ENCODE measurements around the gene CBFA2T2. TPM values are rescaled to one million over a fixed set of nuclear protein-coding genes. Genes with fewer than 3 reads are reported as not detected.

The CBFA2T2 gene
- total and polyA plus RNA-seq, 2 of the 4 experiments (the other 2 are of a cell fraction), result 3.8 to 6.2 TPM

DNA sequence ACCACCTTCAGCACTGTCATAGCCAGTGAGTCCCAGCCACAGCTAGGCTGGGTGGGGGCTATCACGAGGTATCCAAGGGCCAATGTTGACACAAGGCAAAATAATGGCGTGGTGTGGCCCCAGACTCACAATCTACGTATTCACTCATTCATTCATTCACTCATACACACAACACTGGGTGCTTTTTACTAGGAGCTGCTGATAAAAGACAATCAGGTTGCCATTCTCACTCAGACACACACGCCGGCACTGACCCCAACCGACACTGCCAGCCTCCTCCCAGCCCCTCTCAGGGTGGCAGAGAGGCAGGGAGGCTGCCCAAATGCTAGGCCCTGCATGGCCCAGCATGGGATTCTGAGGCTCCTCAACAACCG lies 170.8 kb downstream of the CBFA2T2 start:
- dilution Hi-C loops (cut with HindIII; ENCODE audit: low sequenced_read_pairs, unreplicated experiment), result no loop called here

More for the DNA sequence above, 170.8 kb downstream of the CBFA2T2 start:
- peaks cover 19% of the 10 kb centered on the region; the same call in 1 of the 2 replicates for H3K36me3 ChIP-seq (ENCODE audit: control insufficient read depth, insufficient read depth, low read length)
- no peak overlapping the region for H4K5ac ChIP-seq (ENCODE audit: low read depth, low read length)
- WGBS, 2 experiments (ENCODE audit: extremely low coverage in 2 of 2, insufficient read length in 1 of 2), result 94% methylated on average over 5 of the region's 7 CpGs; no CpG with 5 or more reads in 1 of the 2 experiments
- H3K4me2 ChIP-seq (ENCODE audit: low read depth, low read length), result no peak overlapping the region
- H2AK5ac ChIP-seq (ENCODE audit: low read depth, low read length), result no peak overlapping the region
- H3K9ac ChIP-seq (ENCODE audit: low read depth, low read length), result no peak overlapping the region
- no peak overlapping the region for H2BK15ac ChIP-seq (ENCODE audit: low read depth, low read length)
- H4K20me1 ChIP-seq (ENCODE audit: insufficient read depth, low read length), result no peaks in the 10 kb centered on the region
- H2AFZ ChIP-seq (replicated peaks; ENCODE audit: low read length, poor library complexity), result no peak overlapping the region
- H3K9me3 ChIP-seq (ENCODE audit: control insufficient read depth, insufficient read depth, low read length), result no peaks in the 10 kb centered on the region
- H3K4ac ChIP-seq (ENCODE audit: low read depth, low read length), result no peak overlapping the region
- no peak overlapping the region for H2BK20ac ChIP-seq (ENCODE audit: low read depth, low read length)
- ChIA-PET CTCF (no interaction called here), POLR2A (ENCODE audit: unreplicated experiment) (no interaction called here)
- H4K91ac ChIP-seq (ENCODE audit: insufficient read depth, low read depth, low read length), result no peak overlapping the region
- no peak overlapping the region for H3K4me3 ChIP-seq (ENCODE audit: insufficient read depth, low read depth, low read length)
- peaks cover 7 to 34% of the 10 kb centered on the region in 2 experiments; a peak in 3 of 4 replicates for H3K79me1 ChIP-seq (ENCODE audit: low read depth in 1 of 2, low read length in 2 of 2)
- H3K4me1 ChIP-seq (ENCODE audit: control insufficient read depth, insufficient read depth, low read length), result peaks cover 11% of the 10 kb centered on the region
- no peak overlapping the region for H4K8ac ChIP-seq (ENCODE audit: low read depth in 2 of 2, low read length in 2 of 2)
- peaks cover 21% of the 10 kb centered on the region for H3K9me1 ChIP-seq (ENCODE audit: insufficient read depth, low read length)
- DNase-seq (no peak), ATAC-seq (ENCODE audit: low read depth) (no peak)
- in situ Hi-C loops (cut with MboI; ENCODE audit: low sequenced_read_pairs) (no loop called here), intact Hi-C loops (cut with micrococcal nuclease) (loop anchor here (10.0 kb wide), 1 partner anchor 154 kb away; the partner anchor contains the start of gene CHMP4B)
- no peaks in the 10 kb centered on the region for H3K27me3 ChIP-seq (ENCODE audit: control insufficient read depth, insufficient read depth, low read length)
- H2BK120ac ChIP-seq (ENCODE audit: low read depth, low read length), result no peak overlapping the region
- H3K23ac ChIP-seq (ENCODE audit: low read depth, low read length), result no peak overlapping the region
- no peak for TF ChIP-seq RFX5 (IDR thresholded peaks at IDR 0.05; ENCODE audit: low read depth, low read length)
- TF ChIP-seq RCOR1 (IDR thresholded peaks at IDR 0.05; ENCODE audit: insufficient replicate concordance, low read length), result no peak
- TF ChIP-seq CEBPB (IDR thresholded peaks at IDR 0.05; ENCODE audit: low read depth, low read length), result no peak
- no peak for TF ChIP-seq MXI1 (IDR thresholded peaks at IDR 0.05; ENCODE audit: borderline replicate concordance, low read depth, low read length)
- TF ChIP-seq RAD21 (IDR thresholded peaks at IDR 0.05; ENCODE audit: low read length), result no peak
- no peak for TF ChIP-seq POLR2A (IDR thresholded peaks at IDR 0.05; ENCODE audit: low read depth, low read length)
- no peak for TF ChIP-seq MAFK (IDR thresholded peaks at IDR 0.05; ENCODE audit: low read depth, low read length)
- TF ChIP-seq, protein P1, sequence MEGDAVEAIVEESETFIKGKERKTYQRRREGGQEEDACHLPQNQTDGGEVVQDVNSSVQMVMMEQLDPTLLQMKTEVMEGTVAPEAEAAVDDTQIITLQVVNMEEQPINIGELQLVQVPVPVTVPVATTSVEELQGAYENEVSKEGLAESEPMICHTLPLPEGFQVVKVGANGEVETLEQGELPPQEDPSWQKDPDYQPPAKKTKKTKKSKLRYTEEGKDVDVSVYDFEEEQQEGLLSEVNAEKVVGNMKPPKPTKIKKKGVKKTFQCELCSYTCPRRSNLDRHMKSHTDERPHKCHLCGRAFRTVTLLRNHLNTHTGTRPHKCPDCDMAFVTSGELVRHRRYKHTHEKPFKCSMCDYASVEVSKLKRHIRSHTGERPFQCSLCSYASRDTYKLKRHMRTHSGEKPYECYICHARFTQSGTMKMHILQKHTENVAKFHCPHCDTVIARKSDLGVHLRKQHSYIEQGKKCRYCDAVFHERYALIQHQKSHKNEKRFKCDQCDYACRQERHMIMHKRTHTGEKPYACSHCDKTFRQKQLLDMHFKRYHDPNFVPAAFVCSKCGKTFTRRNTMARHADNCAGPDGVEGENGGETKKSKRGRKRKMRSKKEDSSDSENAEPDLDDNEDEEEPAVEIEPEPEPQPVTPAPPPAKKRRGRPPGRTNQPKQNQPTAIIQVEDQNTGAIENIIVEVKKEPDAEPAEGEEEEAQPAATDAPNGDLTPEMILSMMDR (conservative IDR thresholded peaks at IDR 0.05; ENCODE audit: low read depth, low read length), result no peak
- TF ChIP-seq, protein P2, sequence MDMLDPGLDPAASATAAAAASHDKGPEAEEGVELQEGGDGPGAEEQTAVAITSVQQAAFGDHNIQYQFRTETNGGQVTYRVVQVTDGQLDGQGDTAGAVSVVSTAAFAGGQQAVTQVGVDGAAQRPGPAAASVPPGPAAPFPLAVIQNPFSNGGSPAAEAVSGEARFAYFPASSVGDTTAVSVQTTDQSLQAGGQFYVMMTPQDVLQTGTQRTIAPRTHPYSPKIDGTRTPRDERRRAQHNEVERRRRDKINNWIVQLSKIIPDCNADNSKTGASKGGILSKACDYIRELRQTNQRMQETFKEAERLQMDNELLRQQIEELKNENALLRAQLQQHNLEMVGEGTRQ (IDR thresholded peaks at IDR 0.05; ENCODE audit: low read depth, low read length), result no peak
- TF ChIP-seq BHLHE40 (IDR thresholded peaks at IDR 0.05; ENCODE audit: low read depth, low read length), result no peak
- no peak for TF ChIP-seq SMC3 (IDR thresholded peaks at IDR 0.05; ENCODE audit: low read depth, low read length)
- TF ChIP-seq, protein P3, sequence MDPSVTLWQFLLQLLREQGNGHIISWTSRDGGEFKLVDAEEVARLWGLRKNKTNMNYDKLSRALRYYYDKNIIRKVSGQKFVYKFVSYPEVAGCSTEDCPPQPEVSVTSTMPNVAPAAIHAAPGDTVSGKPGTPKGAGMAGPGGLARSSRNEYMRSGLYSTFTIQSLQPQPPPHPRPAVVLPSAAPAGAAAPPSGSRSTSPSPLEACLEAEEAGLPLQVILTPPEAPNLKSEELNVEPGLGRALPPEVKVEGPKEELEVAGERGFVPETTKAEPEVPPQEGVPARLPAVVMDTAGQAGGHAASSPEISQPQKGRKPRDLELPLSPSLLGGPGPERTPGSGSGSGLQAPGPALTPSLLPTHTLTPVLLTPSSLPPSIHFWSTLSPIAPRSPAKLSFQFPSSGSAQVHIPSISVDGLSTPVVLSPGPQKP (IDR thresholded peaks at IDR 0.05; ENCODE audit: borderline replicate concordance, low read depth, low read length), result no peak
- TF ChIP-seq FOS (IDR thresholded peaks at IDR 0.05; ENCODE audit: low read depth, low read length), result no peak
- TF ChIP-seq NFE2L2 (IDR thresholded peaks at IDR 0.05; ENCODE audit: low read depth, low read length), result no peak
- no peak for TF ChIP-seq CHD1 (IDR thresholded peaks at IDR 0.05; ENCODE audit: low read depth, low read length)
- H2BK5ac ChIP-seq (ENCODE audit: low read depth, low read length, poor library complexity, severe bottlenecking), result no peak overlapping the region
- no peak overlapping the region for H3K56ac ChIP-seq (ENCODE audit: extremely low read depth, insufficient read depth, low read length)
- no peak overlapping the region for H3K18ac ChIP-seq (ENCODE audit: low read depth, low read length)
- no peak overlapping the region for H3K27ac ChIP-seq (ENCODE audit: insufficient read depth, low read length)
- BruUV-seq (replicated peaks), result no TSS peak
- H2AK9ac ChIP-seq (replicated peaks; ENCODE audit: low read depth, low read length, poor library complexity), result peak overlapping the region; percentile 23
- H3K14ac ChIP-seq (replicated peaks; ENCODE audit: low read depth, low read length), result no peak overlapping the region

All from IMR-90 (cell line).